Prostate gland (tissue), 2 donors: Measurements from ENCODE around the gene RNF44. TPM values are rescaled to one million over a fixed set of nuclear protein-coding genes. Genes with fewer than 3 reads are reported as not detected.
"Not testable (repeated sequence)": the region's sequence is repeated elsewhere in the genome, so short reads cannot be mapped to it uniquely, and the experiment has no call there.

Experiments used
- DNase-seq: peaks from one replicate; pipeline ENCODE4 v3.0.0-alpha.2; 2019; ENCODE audit warnings: low spot score
- H3K27ac ChIP-seq, 2 donors: fragments of 200-600 bp; sonication (generic); 2 replicates each; pipeline ENCODE4 v1.5.1; 2017 to 2019
- H3K27me3 ChIP-seq: fragments of 200-600 bp; sonication (generic); replicated peaks from 2 replicates; pipeline ENCODE4 v1.5.1; 2019; ENCODE audit not compliant: insufficient read depth
- H3K36me3 ChIP-seq, 2 donors: fragments of 200-600 bp; sonication (generic); 1 replicate in 1 of 2; 2 replicates in 1 of 2; pipeline versions ENCODE4 v1.5.1 to v1.8.1; 2017 to 2019
- H3K4me1 ChIP-seq: fragments of 200-600 bp; sonication (generic); replicated peaks from 2 replicates; pipeline ENCODE4 v1.5.1; 2019
- H3K4me3 ChIP-seq, 2 donors: fragments of 200-600 bp; sonication (generic); 2 replicates each; pipeline ENCODE4 v1.5.1; 2017 to 2019
- H3K9me3 ChIP-seq: fragments of 200-600 bp; sonication (generic); 2 replicates; pipeline ENCODE4 v1.5.1; 2017
- CTCF ChIP-seq, 4 experiments: fragments of 200-600 bp in 2 of 4; fragments of 450-650 bp in 2 of 4; sonication (generic) in 2 of 4; IDR thresholded peaks; 1 replicate in 3 of 4; 2 replicates in 1 of 4; pipeline ENCODE4 v1.5.1; 2016 to 2019; ENCODE audit warnings: antibody characterized with exemption in 4 of 4, mild to moderate bottlenecking in 2 of 4, moderate library complexity in 2 of 4
- POLR2A ChIP-seq: fragments of 450-650 bp; IDR thresholded peaks from one replicate; pipeline ENCODE4 v1.6.1; 2016; ENCODE audit warnings: antibody characterized with exemption, mild to moderate bottlenecking
- POLR2AphosphoS5 ChIP-seq: sonication (generic); formaldehyde crosslinking; IDR thresholded peaks from one replicate; pipeline ENCODE4 v1.6.1; 2017; ENCODE audit warnings: antibody characterized with exemption
- WGBS: methylation state at CpG from one replicate; pipeline ENCODE4 v1.1.5; 2018; 5-methylcytosine and 5-hydroxymethylcytosine counted together
- intact Hi-C: fragments of 100-400 bp; cut with DNase I; formaldehyde crosslinking; loops from one replicate; pipeline ENCODE4 v1.14.2; 2022
- total RNA-seq, 2 donors: library from RNA; depleted of rRNA; stranded (reverse); fragments of >200 nt; gene quantifications; one replicate each; pipeline ENCODE4 v1.1.0, GENCODE V29; 2016

Gene RNF44
- total RNA-seq, 2 donors from 2014 or later, result 26.4 to 43.3 TPM

- no peak overlapping the region for H3K27ac ChIP-seq
- no peaks in the 10 kb centered on the region for H3K4me1 ChIP-seq
- TF ChIP-seq CTCF (IDR thresholded peaks at IDR 0.05) (no peak), POLR2AphosphoS5 (no peak), POLR2A (no peak)
- no peaks in the 10 kb centered on the region for H3K36me3 ChIP-seq
- no peak overlapping the region for H3K4me3 ChIP-seq
- DNase-seq, result no peak
- no peaks in the 10 kb centered on the region for H3K9me3 ChIP-seq
- intact Hi-C loops, result no loop called here
- H3K27me3 ChIP-seq, result no peaks in the 10 kb centered on the region
- WGBS, result 81% methylated on average over 11 of the region's 11 CpGs
Measured at GRCh38 chr5:176552332-176552869, 15.2 kb upstream of the RNF44 start.

- H3K27ac ChIP-seq, H3K36me3 ChIP-seq, DNase-seq, H3K4me1 ChIP-seq, intact Hi-C loops, H3K9me3 ChIP-seq, H3K4me3 ChIP-seq, H3K27me3 ChIP-seq: not testable (repeated sequence)
- WGBS, result 83% methylated on average over 11 of the region's 11 CpGs
Measured at GRCh38 chr5:176550937-176551336, 13.7 kb upstream of the RNF44 start.

- no peak overlapping the region for H3K27ac ChIP-seq
- H3K4me3 ChIP-seq, result no peak overlapping the region
- H3K27me3 ChIP-seq, result no peaks in the 10 kb centered on the region
- 82% methylated on average over 16 of the region's 16 CpGs for WGBS
- H3K4me1 ChIP-seq, result no peaks in the 10 kb centered on the region
- H3K9me3 ChIP-seq, result no peaks in the 10 kb centered on the region
- TF ChIP-seq POLR2A (no peak), POLR2AphosphoS5 (no peak), CTCF (IDR thresholded peaks at IDR 0.05) (no peak)
- no peaks in the 10 kb centered on the region for H3K36me3 ChIP-seq
- intact Hi-C loops, result no loop called here
- no peak for DNase-seq
Measured at GRCh38 chr5:176550275-176550831, 13.2 kb upstream of the RNF44 start.

- Histone ChIP-seq H3K27ac (no peak overlapping the region), H3K36me3 (no peaks in the 10 kb centered on the region), H3K4me1 (no peaks in the 10 kb centered on the region), H3K9me3 (no peaks in the 10 kb centered on the region), H3K4me3 (no peak overlapping the region), H3K27me3 (no peaks in the 10 kb centered on the region)
- WGBS, result 83% methylated on average over 7 of the region's 7 CpGs
- TF ChIP-seq POLR2AphosphoS5 (no peak), CTCF (IDR thresholded peaks at IDR 0.05) (no peak), POLR2A (no peak)
- intact Hi-C loops, result no loop called here
- no peak for DNase-seq
Measured at GRCh38 chr5:176549871-176550270, 12.7 kb upstream of the RNF44 start.

- intact Hi-C loops, result no loop called here
- no peak within 1 kb of the TSS for H3K4me3 ChIP-seq
Measured at GRCh38 chr5:176548967-176549444, 11.8 kb upstream of the RNF44 start, which contains the start of gene CDHR2. Gene CDHR2, plus strand, starts transcription at chr5:176549342. Its CDS starts 16,011 bp downstream, at chr5:176565353.

More at GRCh38 chr5:176548967-176549444, 11.8 kb upstream of the RNF44 start, which contains the start of gene CDHR2:
- DNase-seq, result no peak
- Histone ChIP-seq H3K9me3 (no peaks in the 10 kb centered on the region), H3K27me3 (no peaks in the 10 kb centered on the region), H3K4me1 (no peaks in the 10 kb centered on the region), H3K36me3 (no peaks in the 10 kb centered on the region), H3K27ac (no peak within 1 kb of the TSS)
- WGBS, result 55% methylated on average over 18 of the region's 18 CpGs
- TF ChIP-seq POLR2A (no peak), POLR2AphosphoS5 (no peak), CTCF (IDR thresholded peaks at IDR 0.05) (no peak)
